Left colon (tissue), 2 donors: ENCODE results near the gene EXD2. TPM values are rescaled to one million over a fixed set of nuclear protein-coding genes. Genes with fewer than 3 reads are reported as not detected.
"Not testable (repeated sequence)": the region's sequence is repeated elsewhere in the genome, so short reads cannot be mapped to it uniquely, and the experiment has no call there.

ENCODE experiments used
- ATAC-seq: fragments of 200-7000 bp; cut with Tn5 transposase; one replicate; pipeline ENCODE4 v1.9.1; 2020; ENCODE audit warnings: mild to moderate bottlenecking, moderate library complexity
- DNase-seq, 2 donors: peaks; one replicate each; pipeline ENCODE4 v3.0.0-alpha.2; 2020
- intact Hi-C, 2 donors: fragments of 100-400 bp; cut with DNase I in 1 of 2; cut with micrococcal nuclease in 1 of 2; formaldehyde crosslinking; loops; one replicate each; pipeline versions ENCODE4 v1.11.2 to v1.14.0; 2022; cut with DNase I, micrococcal nuclease
- total RNA-seq, 2 donors: library from RNA; stranded (reverse); fragmentation: NEBNext Ultra II Directional; extraction: Animal tissue kit (Norgen Biotek cat#: 25700); gene quantifications; one replicate each; pipeline ENCODE4 v1.2.1, GENCODE V29; 2021
- donor health status: DM: no; HTN: no; CAD: no.
- donor health status: DM: yes; HTN: yes; CAD: no.

EXD2 gene
- total RNA-seq, 2 donors from 2014 or later: 24.3 to 25.1 TPM

GRCh38 chr14:69183735-69184134, 7.6 kb upstream of the EXD2 start:
- DNase-seq: no peak
- peak; percentile 32 for ATAC-seq
- intact Hi-C loops: no loop called here

GRCh38 chr14:69190191-69190590, 1.1 kb upstream of the EXD2 start:
- DNase-seq (no peak), ATAC-seq (no peak)
- intact Hi-C loops: no loop called here

GRCh38 chr14:69193721-69194120, 2.4 kb downstream of the EXD2 start:
- intact Hi-C loops: no loop called here
- no peak for DNase-seq
- ATAC-seq: no peak

- intact Hi-C loops: no loop called here
- DNase-seq: no peak
- ATAC-seq: peak; percentile 92
These were observed 8.5 kb downstream of the EXD2 start for GRCh38 chr14:69199786-69200185.

- intact Hi-C loops: no loop called here
- no peak for ATAC-seq
- DNase-seq: no peak
These were observed 13.5 kb downstream of the EXD2 start for GRCh38 chr14:69204753-69205152.

GRCh38 chr14:69207435-69208041, 16.2 kb downstream of the EXD2 start:
- intact Hi-C loops: no loop called here
- peak; percentile 58 for ATAC-seq
- DNase-seq: no peak

GRCh38 chr14:69208666-69209065, 17.4 kb downstream of the EXD2 start:
- peak; percentile 78 for ATAC-seq
- intact Hi-C loops: no loop called here
- no peak for DNase-seq

- DNase-seq: no peak
- intact Hi-C loops: no loop called here
- peak; percentile 14 for ATAC-seq
These were observed 23.1 kb downstream of the EXD2 start for GRCh38 chr14:69214393-69214792.

- intact Hi-C loops: not testable (repeated sequence)
These were observed 26.4 kb downstream of the EXD2 start for GRCh38 chr14:69217663-69218062.

GRCh38 chr14:69224946-69225345, 33.6 kb downstream of the EXD2 start:
- ATAC-seq (no peak), DNase-seq (no peak)
- intact Hi-C loops: no loop called here

More at GRCh38 chr14:69217663-69218062, 26.4 kb downstream of the EXD2 start:
- not testable (repeated sequence) for DNase-seq, ATAC-seq

- DNase-seq: no peak
These were observed 34.9 kb downstream of the EXD2 start for GRCh38 chr14:69226178-69226577.

GRCh38 chr14:69226736-69227135, 35.4 kb downstream of the EXD2 start:
- intact Hi-C loops: no loop called here
- ATAC-seq (no peak), DNase-seq (no peak)

More at GRCh38 chr14:69226178-69226577, 34.9 kb downstream of the EXD2 start:
- no peak for ATAC-seq
- intact Hi-C loops: no loop called here

GRCh38 chr14:69231486-69231885, 40.2 kb downstream of the EXD2 start:
- intact Hi-C loops: no loop called here
- ATAC-seq (no peak), DNase-seq (no peak)

- no peak for DNase-seq
- ATAC-seq: no peak
- intact Hi-C loops: no loop called here
These were observed 41.1 kb downstream of the EXD2 start for GRCh38 chr14:69232388-69232787.

- no peak for ATAC-seq
- no peak for DNase-seq
- intact Hi-C loops: no loop called here
These were observed 42.8 kb downstream of the EXD2 start for GRCh38 chr14:69234106-69234505.

- ATAC-seq (no peak), DNase-seq (no peak)
- intact Hi-C loops: no loop called here
These were observed 44.4 kb downstream of the EXD2 start for GRCh38 chr14:69235708-69236107.

GRCh38 chr14:69237142-69237541, 45.8 kb downstream of the EXD2 start:
- DNase-seq (no peak), ATAC-seq (no peak)
- intact Hi-C loops: no loop called here

GRCh38 chr14:69237584-69237983, 46.3 kb downstream of the EXD2 start:
- no peak for DNase-seq
- intact Hi-C loops: no loop called here
- ATAC-seq: no peak

- DNase-seq (no peak), ATAC-seq (no peak)
- intact Hi-C loops: no loop called here
These were observed 47.6 kb downstream of the EXD2 start for GRCh38 chr14:69238883-69239282.

GRCh38 chr14:69240527-69241173, 49.4 kb downstream of the EXD2 start:
- DNase-seq (no peak), ATAC-seq (no peak)
- intact Hi-C loops: loop anchor here in 1 of 2 donors (5.0 to 10.0 kb wide), 2 partner anchors 114 to 222 kb away; no protein-coding TSS in a partner anchor

- intact Hi-C loops: loop anchor here in 1 of 2 donors (5.0 to 10.0 kb wide), 2 partner anchors 113 to 221 kb away; no protein-coding TSS in a partner anchor
- ATAC-seq (peak; percentile 92), DNase-seq (peak in 1 of 2 donors; percentile 24)
These were observed 50.3 kb downstream of the EXD2 start for GRCh38 chr14:69241577-69241976.
